H1 (cell line): ENCODE measurements around the gene KLHL7.

Experiments used
- EZH2 ChIP-seq: fragments of 200-600 bp; sonication (generic); IDR thresholded peaks from 2 replicates; pipeline ENCODE4 v1.7.1; 2012; ENCODE audit warnings: low read depth, mild to moderate bottlenecking, moderate library complexity, low read length, inconsistent platforms; ENCODE audit not compliant: severe bottlenecking
- KDM1A ChIP-seq: fragments of 200-600, 300-600 bp; sonication (generic); IDR thresholded peaks from 2 replicates; pipeline ENCODE4 v1.7.1; 2016; ENCODE audit warnings: mild to moderate bottlenecking, low read length, borderline replicate concordance
- TBP ChIP-seq: IDR thresholded peaks from 2 replicates; pipeline ENCODE4 v1.6.1; 2011; ENCODE audit warnings: low read depth, low read length, improper control_type of control experiment
- TF ChIP-seq, protein P1 (sequence below), 3 experiments: IDR thresholded peaks; 1 replicate in 2 of 3; 2 replicates in 1 of 3; pipeline versions ENCODE4 v1.5.1 to v1.6.1; 2011; ENCODE audit warnings: low read length in 3 of 3, mild to moderate bottlenecking in 3 of 3, inconsistent platforms in 2 of 3, low read depth in 1 of 3, moderate library complexity in 1 of 3; ENCODE audit not compliant: insufficient read depth in 1 of 3; ENCODE audit errors: control extremely low read depth in 1 of 3

DNA sequence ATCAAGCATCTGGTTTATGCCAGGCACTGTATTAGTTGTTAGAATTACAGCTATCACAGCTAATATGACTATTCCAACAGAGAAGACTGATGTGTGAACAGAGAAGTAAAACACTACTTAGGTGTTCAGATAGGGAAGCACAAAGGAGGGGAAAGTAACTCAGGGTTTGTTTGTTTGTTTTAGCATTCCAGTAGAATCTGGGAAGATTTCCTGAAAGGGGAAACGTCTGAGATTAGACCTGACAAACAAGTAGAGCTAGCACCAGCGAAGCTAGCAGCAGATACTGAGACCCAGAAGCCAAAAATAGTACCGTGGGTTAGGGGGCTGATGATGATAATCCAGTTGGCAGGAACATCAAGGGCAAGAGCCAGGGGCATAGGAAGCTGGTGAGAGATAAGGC, 28.8 kb upstream of the KLHL7 start:
- TF ChIP-seq, protein P1, sequence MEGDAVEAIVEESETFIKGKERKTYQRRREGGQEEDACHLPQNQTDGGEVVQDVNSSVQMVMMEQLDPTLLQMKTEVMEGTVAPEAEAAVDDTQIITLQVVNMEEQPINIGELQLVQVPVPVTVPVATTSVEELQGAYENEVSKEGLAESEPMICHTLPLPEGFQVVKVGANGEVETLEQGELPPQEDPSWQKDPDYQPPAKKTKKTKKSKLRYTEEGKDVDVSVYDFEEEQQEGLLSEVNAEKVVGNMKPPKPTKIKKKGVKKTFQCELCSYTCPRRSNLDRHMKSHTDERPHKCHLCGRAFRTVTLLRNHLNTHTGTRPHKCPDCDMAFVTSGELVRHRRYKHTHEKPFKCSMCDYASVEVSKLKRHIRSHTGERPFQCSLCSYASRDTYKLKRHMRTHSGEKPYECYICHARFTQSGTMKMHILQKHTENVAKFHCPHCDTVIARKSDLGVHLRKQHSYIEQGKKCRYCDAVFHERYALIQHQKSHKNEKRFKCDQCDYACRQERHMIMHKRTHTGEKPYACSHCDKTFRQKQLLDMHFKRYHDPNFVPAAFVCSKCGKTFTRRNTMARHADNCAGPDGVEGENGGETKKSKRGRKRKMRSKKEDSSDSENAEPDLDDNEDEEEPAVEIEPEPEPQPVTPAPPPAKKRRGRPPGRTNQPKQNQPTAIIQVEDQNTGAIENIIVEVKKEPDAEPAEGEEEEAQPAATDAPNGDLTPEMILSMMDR (IDR thresholded peaks at IDR 0.05; ENCODE audit: control extremely low read depth in 1 of 3, insufficient read depth in 1 of 3, low read depth in 1 of 3, low read length in 3 of 3) = no peak
- TF ChIP-seq TBP (no peak), KDM1A (no peak), EZH2 (no peak)
